ENCODE results near the gene HSPB8.

The HSPB8 gene

DNA sequence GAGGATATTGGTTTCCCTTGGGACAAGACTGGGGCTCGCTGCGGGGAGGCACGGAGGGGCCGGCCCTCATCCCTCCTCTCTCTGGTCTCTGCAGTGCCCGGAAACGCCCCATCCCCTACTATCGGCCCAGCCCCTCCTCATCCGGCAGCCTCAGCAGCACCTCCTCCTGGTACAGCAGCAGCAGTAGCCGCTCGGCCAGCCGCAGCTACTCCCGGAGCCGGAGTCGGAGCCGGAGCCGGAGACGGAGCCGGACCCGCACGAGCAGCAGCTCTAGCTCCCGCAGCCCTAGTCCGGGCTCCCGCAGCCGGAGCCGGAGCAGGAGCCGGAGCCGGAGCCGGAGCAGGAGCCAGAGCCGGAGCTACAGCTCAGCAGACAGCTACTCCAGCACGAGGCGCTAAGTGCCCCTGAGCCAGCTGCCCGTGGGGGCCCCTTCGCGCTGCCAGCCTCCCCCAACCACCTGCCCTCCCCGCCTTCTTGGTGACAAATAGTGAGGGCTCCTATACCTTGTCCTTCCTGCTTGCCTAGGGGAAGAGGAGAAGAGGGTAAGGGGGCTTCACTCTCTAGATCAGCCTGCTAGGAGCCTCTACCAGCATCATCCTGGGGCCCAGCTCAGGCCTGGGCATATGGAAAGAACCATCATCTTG is 22.2 kb upstream of the HSPB8 start:
- TF ChIP-seq, protein P1, sequence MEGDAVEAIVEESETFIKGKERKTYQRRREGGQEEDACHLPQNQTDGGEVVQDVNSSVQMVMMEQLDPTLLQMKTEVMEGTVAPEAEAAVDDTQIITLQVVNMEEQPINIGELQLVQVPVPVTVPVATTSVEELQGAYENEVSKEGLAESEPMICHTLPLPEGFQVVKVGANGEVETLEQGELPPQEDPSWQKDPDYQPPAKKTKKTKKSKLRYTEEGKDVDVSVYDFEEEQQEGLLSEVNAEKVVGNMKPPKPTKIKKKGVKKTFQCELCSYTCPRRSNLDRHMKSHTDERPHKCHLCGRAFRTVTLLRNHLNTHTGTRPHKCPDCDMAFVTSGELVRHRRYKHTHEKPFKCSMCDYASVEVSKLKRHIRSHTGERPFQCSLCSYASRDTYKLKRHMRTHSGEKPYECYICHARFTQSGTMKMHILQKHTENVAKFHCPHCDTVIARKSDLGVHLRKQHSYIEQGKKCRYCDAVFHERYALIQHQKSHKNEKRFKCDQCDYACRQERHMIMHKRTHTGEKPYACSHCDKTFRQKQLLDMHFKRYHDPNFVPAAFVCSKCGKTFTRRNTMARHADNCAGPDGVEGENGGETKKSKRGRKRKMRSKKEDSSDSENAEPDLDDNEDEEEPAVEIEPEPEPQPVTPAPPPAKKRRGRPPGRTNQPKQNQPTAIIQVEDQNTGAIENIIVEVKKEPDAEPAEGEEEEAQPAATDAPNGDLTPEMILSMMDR (IDR thresholded peaks at IDR 0.05; ENCODE audit: low read depth, low read length), result no peak

DNA sequence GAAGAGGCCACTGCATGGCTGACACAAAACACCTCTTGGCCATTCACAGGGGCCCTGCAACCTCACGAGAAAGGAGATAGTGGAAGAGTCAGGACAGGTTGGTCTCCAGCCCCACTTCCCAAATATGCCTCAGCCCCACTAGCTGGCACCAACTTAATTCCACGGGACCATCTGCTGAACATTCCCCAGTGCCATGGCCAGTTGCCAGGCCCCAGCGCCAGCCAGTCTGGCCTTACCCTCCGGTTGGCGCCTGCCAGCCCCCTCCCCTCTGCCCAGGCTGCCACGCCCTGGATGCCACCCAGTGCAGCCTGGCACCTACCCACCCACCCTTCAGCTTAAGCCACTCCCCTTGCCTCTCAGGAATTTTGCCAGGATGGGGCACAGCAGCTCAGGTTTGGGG is 21.2 kb upstream of the HSPB8 start:
- TF ChIP-seq, protein P1 (IDR thresholded peaks at IDR 0.05; ENCODE audit: low read depth, low read length), result no peak

More for the DNA sequence above, 22.2 kb upstream of the HSPB8 start:
- H3K4me3 ChIP-seq (ENCODE audit: low read depth, low read length), result no peak overlapping the region

DNA sequence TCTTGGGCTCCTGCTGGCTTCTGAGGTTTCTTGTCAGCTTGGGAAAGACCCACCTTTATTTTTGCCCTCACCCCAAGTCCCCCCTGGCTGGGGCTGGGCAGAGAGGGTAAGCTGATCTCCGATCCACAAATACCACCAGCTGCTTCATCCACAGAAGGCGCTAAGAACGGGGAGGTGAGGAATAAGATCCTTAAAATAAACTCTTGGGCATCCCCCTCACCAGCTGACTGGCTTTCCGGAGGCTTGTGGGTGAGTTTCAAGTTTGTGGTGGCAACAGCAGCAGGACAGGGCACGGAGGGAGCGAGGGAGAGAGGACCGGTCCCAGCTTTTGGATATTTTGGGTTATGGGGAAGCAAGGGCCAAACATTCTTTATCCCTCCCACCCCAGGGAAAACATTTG is 20.8 kb upstream of the HSPB8 start:
- TF ChIP-seq, protein P1 (IDR thresholded peaks at IDR 0.05; ENCODE audit: low read depth, low read length), result no peak
- no peak overlapping the region for H3K4me3 ChIP-seq (ENCODE audit: low read depth, low read length)

More for the DNA sequence above, 21.2 kb upstream of the HSPB8 start:
- no peak overlapping the region for H3K4me3 ChIP-seq (ENCODE audit: low read depth, low read length)

DNA sequence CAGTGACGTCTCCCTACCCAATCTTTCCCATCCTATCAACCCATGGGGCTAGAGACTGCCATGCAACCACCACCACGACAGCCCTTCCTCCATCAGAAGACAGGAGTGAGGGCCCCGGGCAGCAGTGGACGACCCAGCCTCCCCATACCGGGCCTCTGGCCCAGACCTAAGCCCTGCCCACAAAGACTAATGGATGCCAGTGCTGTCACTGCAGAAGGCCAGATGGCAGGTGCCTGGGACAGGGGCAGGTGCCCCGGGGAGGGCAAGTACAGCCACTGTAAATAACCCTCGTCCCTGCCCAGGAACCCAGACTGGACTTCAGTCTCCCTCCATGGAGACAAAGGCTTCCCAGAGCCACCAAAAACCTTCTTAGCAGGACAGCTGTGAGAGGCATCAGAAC is 20.3 kb upstream of the HSPB8 start:
- H3K4me3 ChIP-seq (ENCODE audit: low read depth, low read length), result no peak overlapping the region
- TF ChIP-seq, protein P1 (IDR thresholded peaks at IDR 0.05; ENCODE audit: low read depth, low read length), result no peak

DNA sequence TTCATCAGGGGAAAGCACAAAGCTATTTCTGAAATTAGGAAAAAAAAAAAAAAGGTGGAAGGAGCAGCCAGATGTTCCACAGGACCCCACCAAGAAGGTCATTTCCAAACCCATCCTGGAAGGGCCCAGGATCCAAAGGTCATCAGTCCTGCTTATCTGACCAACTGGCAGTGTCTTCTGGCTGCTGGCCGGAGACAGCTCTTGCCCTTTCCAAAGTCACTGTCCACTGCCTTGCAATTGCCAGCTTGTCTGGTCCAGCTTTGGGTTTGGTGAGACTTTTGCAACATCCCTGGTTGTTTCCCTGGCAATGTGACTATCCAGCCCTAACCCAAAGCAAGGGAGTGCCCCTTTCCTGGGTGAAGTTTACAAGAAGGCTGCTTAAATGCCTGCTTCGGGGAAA is 18.9 kb upstream of the HSPB8 start:
- H3K4me3 ChIP-seq (ENCODE audit: low read depth, low read length), result no peak overlapping the region
- TF ChIP-seq, protein P1 (IDR thresholded peaks at IDR 0.05; ENCODE audit: low read depth, low read length), result no peak

DNA sequence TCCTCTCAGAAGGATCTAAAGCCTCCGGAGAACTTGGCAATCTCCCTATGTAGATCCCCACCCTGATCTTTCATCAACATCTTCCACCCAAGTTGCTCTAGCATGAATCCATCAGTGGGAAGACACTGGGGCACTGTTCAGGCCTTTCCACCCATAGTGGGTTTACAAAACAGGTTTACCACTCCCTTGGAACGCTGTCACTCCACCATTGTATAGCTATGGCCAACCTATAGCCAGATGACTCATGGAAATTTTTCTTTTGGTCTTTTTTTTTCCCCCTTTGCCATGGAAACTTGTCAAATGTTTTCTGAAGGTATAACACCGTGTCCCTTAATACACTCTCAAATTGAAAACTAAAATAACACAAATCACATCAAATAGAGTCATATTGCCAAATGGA is 10.8 kb upstream of the HSPB8 start:
- no peak overlapping the region for H3K4me3 ChIP-seq (ENCODE audit: low read depth, low read length)
- TF ChIP-seq, protein P1 (IDR thresholded peaks at IDR 0.05; ENCODE audit: low read depth, low read length), result no peak

DNA sequence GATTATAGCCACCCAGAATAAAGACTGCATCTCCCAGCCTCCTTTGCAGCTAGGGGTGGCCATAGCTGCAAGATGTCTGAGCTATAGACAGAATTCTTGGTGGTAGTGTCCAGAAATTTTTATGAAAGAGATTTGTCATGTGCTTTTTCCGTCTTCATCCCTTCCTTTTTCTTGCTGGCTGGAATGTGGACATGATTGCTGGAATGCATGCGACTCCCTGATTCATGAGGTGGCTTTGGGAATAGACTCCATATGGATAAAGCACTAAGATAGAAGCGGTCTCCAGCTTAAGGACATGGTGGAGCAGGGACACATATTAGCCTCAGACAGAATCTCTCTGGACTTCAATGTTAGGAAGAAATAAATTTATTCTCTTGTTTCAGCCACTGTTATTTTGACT is 10.0 kb upstream of the HSPB8 start:
- TF ChIP-seq, protein P1 (IDR thresholded peaks at IDR 0.05; ENCODE audit: low read depth, low read length), result no peak
- H3K4me3 ChIP-seq (ENCODE audit: low read depth, low read length), result no peak overlapping the region
